Dermis blood vessel endothelial cell (primary cell): ENCODE data around the gene FAM163A. TPM values are rescaled to one million over a fixed set of nuclear protein-coding genes. Genes with fewer than 3 reads are reported as not detected.
"Not testable (repeated sequence)": the region's sequence is repeated elsewhere in the genome, so short reads cannot be mapped to it uniquely, and the experiment has no call there.

ENCODE experiments used
- DNase-seq: peaks from one replicate; pipeline ENCODE4 v3.0.0; 2010
- total RNA-seq: library from RNA; depleted of rRNA; stranded (reverse); fragments of >200 nt; gene quantifications from 2 replicates; pipeline ENCODE4 v1.2.3, GENCODE V29; 2014

Gene FAM163A
- total RNA-seq, result under 0.01 and 0.05 TPM in 2 replicates

- DNase-seq, result peak; percentile 6
Observed at GRCh38 chr1:179742717-179743678, at the start of gene FAM163A. Gene FAM163A, plus strand, starts transcription at chr1:179743291. Its CDS starts 69,807 bp downstream, at chr1:179813098.

DNA sequence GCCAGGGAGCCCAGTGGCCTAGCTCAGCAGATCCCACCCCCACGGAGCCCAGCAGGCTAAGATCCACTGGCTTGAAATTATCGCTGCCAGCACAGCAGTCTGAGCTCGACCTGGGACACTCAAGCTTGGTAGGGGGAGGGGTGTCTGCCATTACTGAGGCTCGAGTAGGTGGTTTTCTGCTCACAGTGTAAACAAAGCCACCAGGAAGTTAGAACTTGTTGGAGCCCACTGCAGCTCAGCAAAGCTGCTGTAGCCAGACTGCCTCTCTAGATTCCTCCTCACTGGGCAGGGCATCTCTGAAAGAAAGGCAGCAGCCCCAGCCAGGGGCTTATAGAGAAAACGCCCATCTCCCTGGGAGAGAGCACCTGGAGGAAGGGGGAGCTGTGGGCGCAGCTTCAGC lies 48.6 kb upstream of the FAM163A start:
- DNase-seq, result not testable (repeated sequence)

GRCh38 chr1:179702946-179703539 lies 40.0 kb upstream of the FAM163A start:
- no peak for DNase-seq

DNA sequence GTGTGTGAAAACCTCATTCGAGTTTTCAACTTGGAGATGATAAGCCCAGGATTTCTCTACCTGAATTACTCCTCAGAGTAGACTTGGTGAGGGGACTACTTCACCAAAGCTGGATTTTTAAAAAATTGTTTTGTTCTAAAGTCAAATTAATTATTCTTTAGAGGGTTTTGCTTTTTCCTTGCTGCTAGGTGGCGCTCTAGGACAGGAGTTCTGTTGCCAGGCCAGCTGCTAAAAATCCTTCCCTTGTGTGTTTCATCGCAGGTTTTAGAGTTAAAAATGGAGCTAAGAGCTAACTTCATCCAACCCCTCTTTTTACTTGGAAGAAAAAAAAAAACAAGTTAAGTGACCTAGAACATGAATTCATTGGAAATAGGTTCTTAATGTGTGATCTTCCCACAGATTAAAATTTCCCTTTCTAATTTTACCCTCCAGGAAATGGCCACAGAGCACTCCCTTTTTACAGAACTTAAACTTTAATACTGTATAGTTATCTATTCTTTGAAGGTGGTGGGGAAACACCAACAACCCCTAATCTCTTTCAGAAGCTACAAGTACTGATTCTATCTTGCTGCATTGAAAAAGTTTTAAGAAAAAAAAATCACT lies 36.7 kb upstream of the FAM163A start:
- DNase-seq, result peak; percentile 84

GRCh38 chr1:179707406-179707805 lies 35.7 kb upstream of the FAM163A start:
- DNase-seq, result no peak

- DNase-seq, result peak; percentile 80
Observed at GRCh38 chr1:179708434-179709195, 34.5 kb upstream of the FAM163A start.

DNA sequence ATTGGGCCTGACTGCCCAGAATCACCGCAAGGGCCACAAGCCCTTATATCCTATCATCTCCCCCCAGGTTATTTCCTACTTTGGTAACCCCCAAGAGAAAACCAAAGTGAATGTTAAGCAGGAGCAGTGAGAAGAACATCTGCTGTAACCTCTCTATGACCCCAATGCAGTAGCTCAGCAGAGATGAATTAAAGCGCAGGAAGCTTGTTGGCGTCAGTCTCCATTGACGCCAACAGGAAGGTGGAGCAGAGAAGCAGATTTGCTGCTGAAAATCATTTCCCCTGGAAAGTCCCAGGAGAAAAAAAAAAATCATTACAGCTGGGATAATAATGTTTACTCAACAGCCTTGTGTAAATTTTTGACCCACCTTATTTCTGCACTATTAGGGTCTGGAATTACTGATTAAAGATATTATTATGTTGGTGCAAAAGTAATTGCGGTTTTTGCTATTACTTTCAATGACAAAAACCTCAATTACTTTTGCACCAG lies 33.2 kb upstream of the FAM163A start:
- DNase-seq, result peak; percentile 95

- no peak for DNase-seq
Observed at GRCh38 chr1:179714159-179714558, 28.9 kb upstream of the FAM163A start.

DNA sequence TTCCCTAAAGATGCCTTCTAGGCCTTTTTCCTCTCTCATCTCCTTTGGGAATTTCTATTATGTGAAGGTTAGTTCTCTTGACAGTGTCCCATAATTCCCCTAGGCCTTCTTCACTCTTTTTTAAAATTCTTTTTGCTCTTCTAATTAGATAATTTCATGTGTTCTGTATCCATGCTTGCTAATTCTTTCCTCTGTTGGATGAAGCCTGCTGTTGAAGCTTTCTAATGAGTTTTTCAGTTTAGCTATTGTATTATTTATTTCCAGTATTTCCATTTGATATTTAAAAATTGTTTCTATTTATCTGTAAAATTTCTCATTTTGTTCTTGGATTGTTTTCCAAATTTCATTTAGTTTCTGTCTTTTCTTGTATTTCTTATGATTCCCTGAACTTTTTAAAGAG lies 28.5 kb upstream of the FAM163A start:
- DNase-seq, result no peak

GRCh38 chr1:179719272-179719671 lies 23.8 kb upstream of the FAM163A start:
- no peak for DNase-seq

- no peak for DNase-seq
Observed at GRCh38 chr1:179728271-179728670, 14.8 kb upstream of the FAM163A start.

- DNase-seq, result no peak
Observed at GRCh38 chr1:179729881-179730280, 13.2 kb upstream of the FAM163A start.

DNA sequence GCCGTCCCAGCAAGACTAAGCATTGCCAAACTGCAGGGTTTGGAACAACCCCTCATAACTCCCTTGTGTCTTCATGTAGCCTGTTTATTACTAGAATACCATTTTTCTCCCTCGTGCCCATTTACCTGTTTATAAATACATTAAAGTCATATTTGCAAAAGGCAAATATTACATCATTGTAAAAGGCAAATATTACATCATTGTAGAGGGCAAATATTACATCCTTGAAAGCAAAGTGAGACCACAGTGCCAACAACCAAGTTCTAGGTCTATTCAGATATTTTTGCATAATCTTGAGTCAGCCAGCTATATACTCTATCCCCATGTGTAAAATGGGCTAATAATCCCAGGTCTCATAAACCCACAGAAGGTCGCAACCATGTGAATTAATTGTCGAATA lies 11.4 kb upstream of the FAM163A start:
- DNase-seq, result no peak

DNA sequence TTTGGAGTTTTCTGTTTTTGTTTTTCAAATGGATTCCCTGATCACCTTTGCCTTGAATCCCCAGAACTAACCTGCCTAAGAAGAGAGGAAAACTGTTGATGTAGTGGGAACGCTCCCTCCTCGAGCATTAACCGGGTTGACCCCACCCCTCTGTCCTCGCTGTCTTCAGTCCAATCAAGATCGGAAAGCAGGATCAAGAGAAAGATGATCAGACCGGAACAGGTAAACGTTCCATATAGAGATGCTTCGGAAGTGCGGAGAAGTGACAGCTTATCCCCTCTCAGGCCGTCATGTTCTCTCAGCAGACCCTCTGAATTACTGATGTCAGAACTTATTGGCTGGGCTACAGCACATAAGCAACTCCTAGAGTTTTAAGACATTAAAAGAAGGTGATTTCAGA lies 800 bp upstream of the FAM163A start:
- DNase-seq, result no peak

DNA sequence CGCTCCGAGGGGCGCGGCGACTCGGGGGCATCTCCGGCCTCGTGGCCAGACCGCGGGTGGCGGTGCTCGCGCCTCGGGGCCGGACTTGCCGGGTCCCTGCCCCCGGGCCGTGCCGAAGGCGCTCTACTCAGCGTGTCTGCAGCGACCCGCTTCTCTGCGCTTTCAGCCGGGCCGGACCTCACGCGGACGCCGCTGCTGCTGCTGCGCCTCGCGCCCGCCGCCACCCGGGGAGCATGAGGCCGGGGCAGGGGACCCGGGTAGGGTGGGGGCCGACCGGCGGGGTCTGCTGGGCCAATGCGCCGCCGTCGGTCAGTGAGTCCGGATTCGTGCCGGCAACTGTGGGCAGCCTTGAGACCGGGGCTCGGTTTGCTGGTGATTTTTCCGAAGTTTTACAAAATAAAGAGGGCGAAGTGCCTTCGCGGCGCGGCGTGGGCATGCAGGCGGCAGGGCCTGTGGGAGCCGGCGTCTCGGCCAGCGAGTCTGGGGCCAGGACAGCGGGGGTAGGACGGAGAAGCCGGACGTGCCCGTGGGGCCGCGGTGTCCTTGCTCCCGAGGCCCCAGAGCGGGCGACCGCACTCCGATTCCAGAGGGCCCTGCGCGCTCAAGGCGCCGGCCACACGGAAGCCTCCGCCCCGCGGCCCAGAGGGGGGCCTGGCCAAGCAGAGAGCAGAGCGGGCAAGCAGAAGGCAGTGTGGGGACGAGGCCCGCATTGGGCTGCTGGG lies 749 bp downstream of the FAM163A start:
- DNase-seq, result peak; percentile 15

- no peak for DNase-seq
Observed at GRCh38 chr1:179744401-179745130, 1.5 kb downstream of the FAM163A start.

GRCh38 chr1:179745131-179745611 lies 2.1 kb downstream of the FAM163A start:
- DNase-seq, result no peak

- DNase-seq, result no peak
Observed at GRCh38 chr1:179745743-179746142, 2.7 kb downstream of the FAM163A start.

DNA sequence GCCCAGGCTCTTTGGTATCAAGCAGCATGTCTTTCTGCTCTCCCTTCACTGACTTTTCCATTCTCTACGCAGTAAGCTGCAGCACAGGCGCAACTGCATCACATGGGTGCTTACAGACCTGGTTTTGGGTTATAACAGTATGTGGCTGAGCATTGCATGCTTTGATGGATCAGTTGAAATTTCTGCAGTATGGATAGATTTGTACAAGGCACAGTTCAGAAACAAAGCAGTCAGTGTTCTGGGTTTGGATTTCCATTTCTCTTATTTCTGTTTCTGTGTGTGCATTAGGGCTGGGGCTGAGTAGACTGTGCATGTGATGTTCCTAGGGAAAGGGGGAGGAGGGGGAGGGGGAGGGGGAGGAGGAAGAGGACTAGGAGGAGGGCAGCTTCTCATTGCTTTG lies 4.5 kb downstream of the FAM163A start:
- DNase-seq, result no peak

DNA sequence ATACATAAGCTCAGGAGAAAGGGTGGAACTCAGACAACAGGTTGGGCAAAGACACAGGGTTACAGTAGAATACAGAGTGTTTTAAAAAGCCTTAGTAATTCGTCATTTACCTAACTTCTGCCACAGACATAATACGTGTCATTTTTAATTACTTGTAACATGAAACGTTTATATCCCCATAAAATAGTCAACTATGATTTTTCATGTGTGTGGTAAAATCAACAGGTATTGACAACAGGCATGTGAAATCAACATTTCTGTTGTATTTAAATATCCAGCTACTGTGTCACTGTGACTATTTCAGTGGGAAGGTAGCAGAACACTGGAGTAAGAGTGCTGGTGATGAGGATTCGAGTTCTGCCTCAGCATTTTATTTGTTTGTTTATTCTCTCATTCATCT lies 5.7 kb downstream of the FAM163A start:
- DNase-seq, result no peak

DNA sequence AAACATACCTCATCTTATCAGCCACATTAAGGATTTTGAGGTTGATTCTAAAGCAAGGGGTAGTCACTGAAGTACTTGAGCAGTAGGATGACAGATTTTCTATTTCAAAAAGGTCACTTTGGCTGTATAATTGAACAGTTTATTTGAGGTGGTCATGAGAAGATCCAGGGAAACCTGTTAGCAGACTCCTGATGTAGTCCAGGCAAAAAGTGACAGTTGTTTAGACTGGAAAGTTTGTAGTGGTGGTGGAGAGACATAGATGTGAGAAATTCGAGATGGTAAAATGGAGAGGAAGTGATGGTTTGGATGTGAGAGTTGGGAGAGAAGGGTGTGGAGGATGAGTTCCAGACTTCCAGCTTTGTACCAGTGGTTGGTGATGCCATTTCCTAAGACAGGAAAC lies 7.5 kb downstream of the FAM163A start:
- DNase-seq, result no peak
